22Rv1 (cell line): ENCODE data around the gene PADI3.

Experiments
- ZFX ChIP-seq: fragments of 450-650 bp; IDR thresholded peaks from 2 replicates; pipeline ENCODE4 v1.6.1; 2017; ENCODE audit warnings: antibody characterized with exemption, borderline replicate concordance
- TF ChIP-seq, protein P1 (sequence below): fragments of 450-650 bp; IDR thresholded peaks from 2 replicates; pipeline ENCODE4 v1.5.1; 2017; ENCODE audit warnings: mild to moderate bottlenecking

DNA sequence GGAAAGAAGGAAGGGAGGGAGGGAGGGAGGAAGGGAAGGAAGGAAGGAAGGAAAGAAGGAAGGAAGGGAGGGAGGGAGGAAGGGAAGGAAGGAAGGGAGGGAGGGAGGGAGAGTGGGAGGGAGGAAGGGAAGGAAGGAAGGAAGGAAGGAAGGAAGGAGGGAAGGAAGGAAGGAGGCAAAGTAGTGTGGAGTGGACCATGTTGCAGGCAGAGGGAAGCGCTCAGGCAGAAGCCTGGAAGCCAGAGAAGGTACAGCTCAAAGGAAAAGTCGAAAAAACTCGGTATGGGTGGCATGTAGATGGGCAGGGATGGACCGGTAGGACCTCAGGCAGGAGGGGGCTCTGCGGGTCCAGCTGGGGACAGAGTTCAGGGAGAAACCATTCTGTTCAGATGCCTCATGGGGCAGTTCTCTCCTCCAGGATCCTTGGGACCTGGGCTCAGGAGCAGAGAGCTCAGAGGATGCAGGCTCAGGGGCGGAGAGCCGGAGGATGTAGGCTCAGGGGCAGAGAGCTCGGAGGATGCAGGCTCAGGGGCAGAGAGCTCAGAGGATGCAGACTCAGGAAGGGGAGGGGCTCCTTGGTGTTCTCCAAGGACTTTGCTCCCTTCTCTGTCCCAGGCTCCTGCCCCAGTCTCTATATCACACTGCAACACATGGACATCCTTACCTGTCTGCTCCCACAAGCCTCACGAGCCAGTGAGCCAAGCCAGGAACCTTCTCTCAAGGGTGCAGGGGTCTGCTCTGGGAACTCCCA lies 13.6 kb upstream of the PADI3 start:
- TF ChIP-seq, protein P1, sequence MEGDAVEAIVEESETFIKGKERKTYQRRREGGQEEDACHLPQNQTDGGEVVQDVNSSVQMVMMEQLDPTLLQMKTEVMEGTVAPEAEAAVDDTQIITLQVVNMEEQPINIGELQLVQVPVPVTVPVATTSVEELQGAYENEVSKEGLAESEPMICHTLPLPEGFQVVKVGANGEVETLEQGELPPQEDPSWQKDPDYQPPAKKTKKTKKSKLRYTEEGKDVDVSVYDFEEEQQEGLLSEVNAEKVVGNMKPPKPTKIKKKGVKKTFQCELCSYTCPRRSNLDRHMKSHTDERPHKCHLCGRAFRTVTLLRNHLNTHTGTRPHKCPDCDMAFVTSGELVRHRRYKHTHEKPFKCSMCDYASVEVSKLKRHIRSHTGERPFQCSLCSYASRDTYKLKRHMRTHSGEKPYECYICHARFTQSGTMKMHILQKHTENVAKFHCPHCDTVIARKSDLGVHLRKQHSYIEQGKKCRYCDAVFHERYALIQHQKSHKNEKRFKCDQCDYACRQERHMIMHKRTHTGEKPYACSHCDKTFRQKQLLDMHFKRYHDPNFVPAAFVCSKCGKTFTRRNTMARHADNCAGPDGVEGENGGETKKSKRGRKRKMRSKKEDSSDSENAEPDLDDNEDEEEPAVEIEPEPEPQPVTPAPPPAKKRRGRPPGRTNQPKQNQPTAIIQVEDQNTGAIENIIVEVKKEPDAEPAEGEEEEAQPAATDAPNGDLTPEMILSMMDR: no peak
- TF ChIP-seq ZFX: no peak
